NCI-H69 (cell line): Measurements from ENCODE around the gene MRPL34.

Source experiments
- DNase-seq: peaks from one replicate; lab custom pipeline; 2025; lab: John Stamatoyannopoulos, UW

Gene MRPL34

GRCh38 chr19:17328517-17329365 lies 23.1 kb downstream of the MRPL34 start:
- peak; percentile 77 for DNase-seq

- no peak for DNase-seq
These were observed 23.9 kb downstream of the MRPL34 start for GRCh38 chr19:17329366-17330261.

GRCh38 chr19:17330262-17331044 lies 24.8 kb downstream of the MRPL34 start:
- DNase-seq: no peak

GRCh38 chr19:17331045-17331558 lies 25.4 kb downstream of the MRPL34 start:
- peak; percentile 75 for DNase-seq

GRCh38 chr19:17332360-17332676 lies 26.6 kb downstream of the MRPL34 start:
- DNase-seq: no peak

- peak; percentile 77 for DNase-seq
These were observed 27.3 kb downstream of the MRPL34 start for GRCh38 chr19:17332677-17333581.

GRCh38 chr19:17333611-17334413 lies 28.1 kb downstream of the MRPL34 start:
- no peak for DNase-seq

GRCh38 chr19:17334414-17335409 lies 29.0 kb downstream of the MRPL34 start, which contains the start of gene ANO8:
Gene ANO8, minus strand, starts transcription at chr19:17334855. Its CDS starts 185 bp downstream, at chr19:17334670.
- peak; percentile 99 for DNase-seq

- DNase-seq: peak; percentile 47
These were observed 29.9 kb downstream of the MRPL34 start for GRCh38 chr19:17335575-17335974.

- DNase-seq: peak; percentile 100
These were observed 31.4 kb downstream of the MRPL34 start, which contains the start of gene GTPBP3 for GRCh38 chr19:17336872-17337674. Gene GTPBP3, plus strand, starts transcription at chr19:17337553. Its CDS starts 59 bp downstream, at chr19:17337612.

GRCh38 chr19:17337675-17338432 lies 32.2 kb downstream of the MRPL34 start:
- peak; percentile 60 for DNase-seq

- DNase-seq: no peak
These were observed 32.9 kb downstream of the MRPL34 start for GRCh38 chr19:17338433-17339078.

GRCh38 chr19:17339088-17339741 lies 33.5 kb downstream of the MRPL34 start:
- DNase-seq: no peak

- no peak for DNase-seq
These were observed 34.7 kb downstream of the MRPL34 start for GRCh38 chr19:17340302-17340870.

GRCh38 chr19:17340871-17341357 lies 35.2 kb downstream of the MRPL34 start:
- DNase-seq: no peak
